ENCODE results near the gene ERF. TPM values are rescaled to one million over a fixed set of nuclear protein-coding genes. Genes with fewer than 3 reads are reported as not detected.

The ERF gene
- total RNA-seq, 1 experiment from 2014 or later = 35.1 TPM

- BruUV-seq (replicated peaks) = no TSS peak
- POLR2A ChIA-PET = interaction anchor here (1.0 to 1.3 kb wide), 3 partner anchors 14 to 126 kb away, joined by 3 to 4 read pairs (median 3); partner anchors contain the start of gene ZNF574
- no peaks in the 10 kb centered on the region for H3K9me3 Mint-ChIP-seq (ENCODE audit: unreplicated experiment)
- CTCF ChIA-PET = interaction anchor here (0.6 to 0.8 kb wide), 2 partner anchors 78 to 91 kb away, joined by 3 read pairs; no protein-coding TSS in a partner anchor
- DNase-seq (ENCODE audit: unreplicated experiment) = no peak
- intact Hi-C loops (cut with micrococcal nuclease) = no loop called here
- H3K36me3 Mint-ChIP-seq (ENCODE audit: insufficient read depth, unreplicated experiment) = peaks cover 76% of the 10 kb centered on the region
- peak overlapping the region; percentile 1 for H3K27ac Mint-ChIP-seq (ENCODE audit: low read depth, unreplicated experiment)
- no peaks in the 10 kb centered on the region for H3K27me3 Mint-ChIP-seq (ENCODE audit: insufficient read depth, unreplicated experiment)
- H3K4me1 Mint-ChIP-seq (ENCODE audit: insufficient read depth, unreplicated experiment) = peaks cover 42% of the 10 kb centered on the region
- TF ChIP-seq CTCF (IDR thresholded peaks at IDR 0.05; ENCODE audit: unreplicated experiment) = no peak
- no peak overlapping the region for H3K4me3 Mint-ChIP-seq (ENCODE audit: unreplicated experiment)
Measured at GRCh38 chr19:42201489-42202289, 53.2 kb downstream of the ERF start.

- peaks cover 67% of the 10 kb centered on the region for H3K36me3 Mint-ChIP-seq (ENCODE audit: insufficient read depth, unreplicated experiment)
- CTCF ChIA-PET = interaction anchor here (0.6 to 0.9 kb wide), 3 partner anchors 9 to 205 kb away, joined by 3 to 4 read pairs (median 4); no protein-coding TSS in a partner anchor
Measured at GRCh38 chr19:42200116-42200715, 54.7 kb downstream of the ERF start.

GRCh38 chr19:42199440-42200115 lies 55.4 kb downstream of the ERF start:
- TF ChIP-seq CTCF (IDR thresholded peaks at IDR 0.05; ENCODE audit: unreplicated experiment) = peak; percentile 13
- no TSS peak for BruUV-seq (replicated peaks)
- peaks cover 34% of the 10 kb centered on the region for H3K4me1 Mint-ChIP-seq (ENCODE audit: insufficient read depth, unreplicated experiment)
- H3K27me3 Mint-ChIP-seq (ENCODE audit: insufficient read depth, unreplicated experiment) = no peaks in the 10 kb centered on the region
- peak; percentile 78 for DNase-seq (ENCODE audit: unreplicated experiment)
- H3K36me3 Mint-ChIP-seq (ENCODE audit: insufficient read depth, unreplicated experiment) = peaks cover 61% of the 10 kb centered on the region
- H3K9me3 Mint-ChIP-seq (ENCODE audit: unreplicated experiment) = peaks cover under 1% of the 10 kb centered on the region
- H3K4me3 Mint-ChIP-seq (ENCODE audit: unreplicated experiment) = peak overlapping the region; percentile 10
- ChIA-PET CTCF (interaction anchor here (1.1 kb wide), 1 partner anchor 16 kb away, joined by 3 read pairs; no protein-coding TSS in a partner anchor), POLR2A (interaction anchor here (0.6 to 3.7 kb wide), 8 partner anchors 8 to 106 kb away, joined by 3 to 17 read pairs (median 3); partner anchors contain the start of gene DEDD2)
- intact Hi-C loops (cut with micrococcal nuclease) = no loop called here
- H3K27ac Mint-ChIP-seq (ENCODE audit: low read depth, unreplicated experiment) = peak overlapping the region; percentile 16

More at GRCh38 chr19:42200116-42200715, 54.7 kb downstream of the ERF start:
- peaks cover 34% of the 10 kb centered on the region for H3K4me1 Mint-ChIP-seq (ENCODE audit: insufficient read depth, unreplicated experiment)
- H3K27me3 Mint-ChIP-seq (ENCODE audit: insufficient read depth, unreplicated experiment) = no peaks in the 10 kb centered on the region
- peak overlapping the region; percentile 10 for H3K4me3 Mint-ChIP-seq (ENCODE audit: unreplicated experiment)
- no peaks in the 10 kb centered on the region for H3K9me3 Mint-ChIP-seq (ENCODE audit: unreplicated experiment)
- no peak for TF ChIP-seq CTCF (IDR thresholded peaks at IDR 0.05; ENCODE audit: unreplicated experiment)
- intact Hi-C loops (cut with micrococcal nuclease) = no loop called here
- POLR2A ChIA-PET = interaction anchor here (0.7 to 3.7 kb wide), 4 partner anchors 8 to 67 kb away, joined by 3 to 17 read pairs (median 3); partner anchors contain the start of gene DEDD2
- peak overlapping the region; percentile 16 for H3K27ac Mint-ChIP-seq (ENCODE audit: low read depth, unreplicated experiment)
- DNase-seq (ENCODE audit: unreplicated experiment) = no peak
- BruUV-seq (replicated peaks) = no TSS peak
